Fibroblast of skin of left biceps (primary cell): Measurements from ENCODE around the gene SNPH.
"Not testable (repeated sequence)": the region's sequence is repeated elsewhere in the genome, so short reads cannot be mapped to it uniquely, and the experiment has no call there.

Experiments
- DNase-seq, 2 experiments: peaks; one replicate each; pipeline ENCODE4 v3.0.0-alpha.2; 2013; ENCODE audit warnings: low read depth in 2 of 2

The SNPH gene

DNA sequence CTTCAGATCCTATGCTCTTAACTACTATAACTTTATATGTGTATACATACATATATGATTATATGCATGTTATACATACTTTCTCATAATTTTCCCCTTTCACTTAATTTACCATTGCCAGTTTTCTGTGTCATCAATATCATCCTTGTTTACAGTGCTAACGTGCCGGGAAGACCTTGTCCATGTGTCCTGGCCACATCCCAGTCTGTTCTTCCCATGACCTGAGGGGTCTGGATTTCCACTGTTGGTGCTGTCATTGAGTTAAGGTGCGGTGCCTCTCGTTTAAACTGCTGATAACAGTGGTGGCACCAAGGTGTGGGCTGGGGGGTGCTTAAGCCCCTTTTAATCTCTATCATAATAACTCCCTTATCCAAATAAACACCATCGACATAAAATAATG, 71.3 kb downstream of the SNPH start:
- no peak for DNase-seq

GRCh38 chr20:1338096-1338495, 72.0 kb downstream of the SNPH start:
- no peak for DNase-seq

DNA sequence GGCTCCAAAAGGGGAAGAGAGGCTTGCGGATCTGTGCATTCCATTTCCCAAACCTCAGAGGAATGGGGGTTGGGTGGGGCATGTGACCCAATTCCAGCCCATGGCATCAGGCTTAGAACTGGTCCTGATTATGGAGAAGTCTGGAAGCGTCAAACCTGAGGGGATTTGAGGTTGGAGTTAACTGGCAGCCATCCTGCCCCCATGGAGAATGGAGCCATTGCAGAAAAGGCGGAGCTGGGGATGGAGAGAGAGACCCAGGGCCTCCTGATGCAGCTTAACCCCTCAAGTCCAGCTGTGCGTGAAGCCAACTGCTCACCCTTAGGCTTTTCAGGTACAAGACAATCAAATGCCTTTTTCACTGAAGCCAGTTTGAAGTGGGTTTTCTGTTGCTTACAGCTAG, 72.7 kb downstream of the SNPH start:
- DNase-seq: no peak

DNA sequence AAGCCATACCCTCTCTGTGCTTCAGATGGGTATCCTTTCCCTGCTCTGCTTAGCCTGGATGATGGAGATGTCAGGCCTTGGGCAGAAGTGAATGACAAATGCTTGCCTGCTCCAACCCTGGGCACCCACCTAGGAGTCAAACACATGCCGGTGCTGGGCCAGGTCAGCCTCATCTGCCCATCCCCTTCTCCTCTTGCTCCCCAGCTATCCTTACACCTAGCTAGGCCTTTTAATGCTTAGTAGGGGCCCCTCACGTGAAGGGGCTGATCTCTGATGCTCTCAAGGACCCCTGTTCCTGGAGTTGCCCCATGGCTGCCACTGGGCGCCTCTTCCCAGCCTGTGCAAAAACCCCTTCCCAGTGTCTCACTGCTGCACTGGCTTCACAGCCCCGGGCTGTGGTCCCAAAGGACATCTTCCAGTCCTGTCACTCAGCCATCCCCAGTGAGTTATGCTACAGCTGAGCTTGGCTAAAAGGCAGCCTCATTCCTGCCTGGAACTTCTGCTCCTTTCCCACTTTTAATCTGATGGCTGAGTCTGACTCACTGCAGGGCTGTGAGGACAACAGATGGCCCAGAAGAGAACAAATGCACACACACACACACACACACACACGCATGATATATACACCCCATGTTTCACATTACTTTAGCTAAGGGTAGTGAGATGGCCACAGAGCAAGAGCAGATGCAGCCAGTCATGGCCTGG, 75.6 kb downstream of the SNPH start:
- DNase-seq: no peak

DNA sequence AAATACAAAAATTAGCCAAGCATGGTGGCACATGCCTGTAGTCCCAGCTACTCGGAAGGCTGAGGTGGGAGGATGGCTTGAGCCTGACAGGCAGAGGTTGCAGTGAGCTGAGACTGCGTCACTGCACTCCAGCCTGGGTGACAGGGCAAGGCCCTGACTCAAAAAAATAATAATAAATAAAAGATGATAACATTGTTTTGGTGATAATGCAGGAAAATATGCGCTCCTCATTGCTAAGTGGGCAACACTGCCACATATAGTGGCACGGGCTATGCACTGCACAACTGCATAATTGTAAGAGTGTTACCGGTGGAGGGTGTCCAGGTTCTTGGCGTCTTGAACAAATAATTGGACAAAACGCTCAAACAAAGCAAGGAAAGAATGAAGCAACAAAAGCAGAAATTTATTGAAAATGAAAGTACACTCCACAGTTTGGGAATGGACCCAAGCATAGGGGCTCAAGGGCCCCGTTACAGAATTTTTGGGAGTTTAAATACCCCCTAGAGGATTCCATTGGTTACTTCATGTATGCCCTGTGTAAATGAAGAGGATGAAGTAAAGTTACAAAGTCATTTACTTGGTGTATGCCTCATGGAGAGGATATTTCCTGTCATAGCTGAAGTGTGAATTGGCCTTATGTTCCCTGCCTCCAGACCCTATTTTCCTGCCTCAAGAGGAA, 77.5 kb downstream of the SNPH start:
- DNase-seq: not testable (repeated sequence)

DNA sequence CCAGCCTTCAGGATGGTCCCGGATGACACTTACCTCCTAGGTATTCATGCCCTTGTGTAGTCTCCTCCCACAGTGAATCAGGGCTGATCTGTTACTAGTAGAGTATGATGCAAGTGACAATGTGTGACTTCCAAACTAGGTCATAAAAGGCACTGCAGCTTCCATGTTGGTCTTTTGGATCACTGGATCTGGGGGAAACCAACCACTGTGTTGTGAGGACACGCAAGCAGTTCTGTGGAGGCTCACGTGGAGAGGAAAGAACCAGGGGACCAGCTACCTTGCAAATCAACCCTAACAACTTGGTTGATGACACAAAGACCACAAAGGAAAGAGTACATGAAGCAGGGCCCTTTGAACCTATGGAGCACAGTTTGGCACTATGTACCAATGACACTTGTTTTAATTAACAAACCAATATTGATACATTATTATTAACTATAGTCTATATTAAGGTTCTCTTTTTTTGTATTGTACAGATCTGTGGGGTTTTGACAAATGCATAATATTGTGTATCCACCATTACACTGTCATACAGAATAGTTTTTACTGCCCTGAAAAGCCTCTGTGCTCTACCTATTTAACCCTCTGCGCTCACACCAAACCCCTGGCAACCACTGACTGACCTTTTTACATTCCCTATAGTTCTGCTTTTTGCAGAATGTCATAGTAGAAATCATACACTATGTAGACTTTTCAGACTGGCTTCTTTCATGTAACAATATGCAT, 79.1 kb downstream of the SNPH start:
- no peak for DNase-seq

DNA sequence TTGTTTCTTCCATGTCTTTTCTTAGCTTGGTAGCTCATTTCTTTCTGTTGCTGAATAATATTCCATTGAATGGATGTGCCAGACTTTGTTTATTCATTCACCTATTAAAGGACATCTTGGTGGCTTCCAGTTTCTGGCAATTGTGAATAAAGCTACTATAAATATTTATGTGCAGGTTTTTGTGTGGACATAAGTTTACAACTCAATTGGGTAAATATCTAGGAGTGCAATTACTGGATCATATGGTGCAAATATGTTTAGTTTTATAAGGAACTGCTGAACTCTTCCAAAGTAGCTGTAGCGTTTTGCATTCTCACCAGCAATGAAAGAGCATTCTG, 79.6 kb downstream of the SNPH start:
- DNase-seq: no peak

DNA sequence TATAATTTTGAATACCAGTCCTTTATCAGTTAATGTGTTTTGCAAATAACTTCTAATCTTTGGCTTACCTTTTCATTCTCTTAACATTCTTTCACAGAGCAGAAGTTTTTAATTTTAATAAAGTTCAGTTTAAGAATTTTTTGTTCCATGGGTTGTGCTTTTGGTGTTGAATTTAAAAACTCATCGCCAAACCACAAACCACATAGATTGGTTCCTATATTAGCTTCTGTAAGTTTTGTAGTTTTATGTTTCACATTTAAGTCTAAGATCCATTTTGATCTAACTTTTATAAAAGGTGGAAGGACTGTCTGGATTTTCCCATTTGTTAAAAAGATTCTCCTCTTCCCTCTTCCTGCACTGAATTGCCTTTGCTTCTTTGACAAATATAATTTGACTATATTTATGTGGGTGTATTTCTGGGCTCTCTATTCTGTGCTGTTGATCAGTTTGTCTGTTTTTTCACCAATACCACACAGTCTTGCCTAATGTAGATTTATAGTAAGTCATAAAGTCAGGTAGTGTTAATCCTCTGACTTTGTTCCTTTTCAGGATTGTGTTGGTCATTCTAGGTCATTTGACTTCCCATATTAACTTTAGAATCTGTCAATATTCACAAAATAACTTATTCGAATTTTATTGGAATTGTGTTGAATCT, 80.3 kb downstream of the SNPH start:
- DNase-seq: no peak

- DNase-seq: no peak
Measured at GRCh38 chr20:1353956-1354355, 87.9 kb downstream of the SNPH start.

DNA sequence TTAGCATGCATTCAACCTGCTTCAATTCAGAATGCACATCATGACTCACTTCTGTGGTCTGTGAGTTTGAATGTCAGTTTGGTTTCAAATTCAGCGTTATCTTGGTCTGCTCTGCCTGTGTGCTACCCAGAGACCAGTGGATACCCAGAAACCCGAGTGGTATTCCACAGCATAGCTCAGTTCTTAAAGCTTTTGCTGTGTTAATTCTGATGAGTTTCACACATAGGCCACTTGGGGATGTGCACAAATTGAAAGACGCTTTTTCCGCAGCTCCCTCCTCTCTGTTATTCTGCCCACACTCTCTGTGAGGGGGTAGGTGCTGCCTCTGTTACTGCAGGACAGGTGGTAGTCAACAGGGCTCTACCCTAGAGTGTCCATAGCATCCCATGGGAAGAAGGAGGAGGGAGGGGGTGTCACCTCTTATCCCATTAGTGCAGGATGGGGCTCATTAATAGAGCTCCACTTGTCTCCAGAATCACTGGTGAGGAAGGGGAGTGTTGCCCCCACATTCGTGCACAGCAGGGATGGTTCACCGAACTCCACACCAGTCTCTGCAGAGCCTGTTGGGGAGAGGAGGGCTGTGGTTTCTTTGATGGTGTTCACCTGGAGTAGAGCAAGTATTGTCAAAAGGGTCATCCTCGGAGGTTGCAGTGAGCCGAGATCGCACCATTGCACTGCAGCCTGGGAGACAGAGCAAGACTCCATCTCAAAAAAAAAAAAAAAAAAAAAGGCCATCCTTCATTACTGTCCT, 92.0 kb downstream of the SNPH start:
- no peak for DNase-seq
